ENCODE measurements around the gene ZNF789. TPM values are rescaled to one million over a fixed set of nuclear protein-coding genes. Genes with fewer than 3 reads are reported as not detected.

ZNF789 gene
- total and polyA plus RNA-seq, 9 of the 15 experiments (the other 6 are each of a cell fraction or from before 2014, with no cell fraction given): 6.1 to 57.0 (median 24.8) TPM

GRCh38 chr7:99438573-99439480, 33.9 kb upstream of the ZNF789 start, which contains the start of the genes CPSF4 and PTCD1 (continued):
- TF ChIP-seq, protein P1, sequence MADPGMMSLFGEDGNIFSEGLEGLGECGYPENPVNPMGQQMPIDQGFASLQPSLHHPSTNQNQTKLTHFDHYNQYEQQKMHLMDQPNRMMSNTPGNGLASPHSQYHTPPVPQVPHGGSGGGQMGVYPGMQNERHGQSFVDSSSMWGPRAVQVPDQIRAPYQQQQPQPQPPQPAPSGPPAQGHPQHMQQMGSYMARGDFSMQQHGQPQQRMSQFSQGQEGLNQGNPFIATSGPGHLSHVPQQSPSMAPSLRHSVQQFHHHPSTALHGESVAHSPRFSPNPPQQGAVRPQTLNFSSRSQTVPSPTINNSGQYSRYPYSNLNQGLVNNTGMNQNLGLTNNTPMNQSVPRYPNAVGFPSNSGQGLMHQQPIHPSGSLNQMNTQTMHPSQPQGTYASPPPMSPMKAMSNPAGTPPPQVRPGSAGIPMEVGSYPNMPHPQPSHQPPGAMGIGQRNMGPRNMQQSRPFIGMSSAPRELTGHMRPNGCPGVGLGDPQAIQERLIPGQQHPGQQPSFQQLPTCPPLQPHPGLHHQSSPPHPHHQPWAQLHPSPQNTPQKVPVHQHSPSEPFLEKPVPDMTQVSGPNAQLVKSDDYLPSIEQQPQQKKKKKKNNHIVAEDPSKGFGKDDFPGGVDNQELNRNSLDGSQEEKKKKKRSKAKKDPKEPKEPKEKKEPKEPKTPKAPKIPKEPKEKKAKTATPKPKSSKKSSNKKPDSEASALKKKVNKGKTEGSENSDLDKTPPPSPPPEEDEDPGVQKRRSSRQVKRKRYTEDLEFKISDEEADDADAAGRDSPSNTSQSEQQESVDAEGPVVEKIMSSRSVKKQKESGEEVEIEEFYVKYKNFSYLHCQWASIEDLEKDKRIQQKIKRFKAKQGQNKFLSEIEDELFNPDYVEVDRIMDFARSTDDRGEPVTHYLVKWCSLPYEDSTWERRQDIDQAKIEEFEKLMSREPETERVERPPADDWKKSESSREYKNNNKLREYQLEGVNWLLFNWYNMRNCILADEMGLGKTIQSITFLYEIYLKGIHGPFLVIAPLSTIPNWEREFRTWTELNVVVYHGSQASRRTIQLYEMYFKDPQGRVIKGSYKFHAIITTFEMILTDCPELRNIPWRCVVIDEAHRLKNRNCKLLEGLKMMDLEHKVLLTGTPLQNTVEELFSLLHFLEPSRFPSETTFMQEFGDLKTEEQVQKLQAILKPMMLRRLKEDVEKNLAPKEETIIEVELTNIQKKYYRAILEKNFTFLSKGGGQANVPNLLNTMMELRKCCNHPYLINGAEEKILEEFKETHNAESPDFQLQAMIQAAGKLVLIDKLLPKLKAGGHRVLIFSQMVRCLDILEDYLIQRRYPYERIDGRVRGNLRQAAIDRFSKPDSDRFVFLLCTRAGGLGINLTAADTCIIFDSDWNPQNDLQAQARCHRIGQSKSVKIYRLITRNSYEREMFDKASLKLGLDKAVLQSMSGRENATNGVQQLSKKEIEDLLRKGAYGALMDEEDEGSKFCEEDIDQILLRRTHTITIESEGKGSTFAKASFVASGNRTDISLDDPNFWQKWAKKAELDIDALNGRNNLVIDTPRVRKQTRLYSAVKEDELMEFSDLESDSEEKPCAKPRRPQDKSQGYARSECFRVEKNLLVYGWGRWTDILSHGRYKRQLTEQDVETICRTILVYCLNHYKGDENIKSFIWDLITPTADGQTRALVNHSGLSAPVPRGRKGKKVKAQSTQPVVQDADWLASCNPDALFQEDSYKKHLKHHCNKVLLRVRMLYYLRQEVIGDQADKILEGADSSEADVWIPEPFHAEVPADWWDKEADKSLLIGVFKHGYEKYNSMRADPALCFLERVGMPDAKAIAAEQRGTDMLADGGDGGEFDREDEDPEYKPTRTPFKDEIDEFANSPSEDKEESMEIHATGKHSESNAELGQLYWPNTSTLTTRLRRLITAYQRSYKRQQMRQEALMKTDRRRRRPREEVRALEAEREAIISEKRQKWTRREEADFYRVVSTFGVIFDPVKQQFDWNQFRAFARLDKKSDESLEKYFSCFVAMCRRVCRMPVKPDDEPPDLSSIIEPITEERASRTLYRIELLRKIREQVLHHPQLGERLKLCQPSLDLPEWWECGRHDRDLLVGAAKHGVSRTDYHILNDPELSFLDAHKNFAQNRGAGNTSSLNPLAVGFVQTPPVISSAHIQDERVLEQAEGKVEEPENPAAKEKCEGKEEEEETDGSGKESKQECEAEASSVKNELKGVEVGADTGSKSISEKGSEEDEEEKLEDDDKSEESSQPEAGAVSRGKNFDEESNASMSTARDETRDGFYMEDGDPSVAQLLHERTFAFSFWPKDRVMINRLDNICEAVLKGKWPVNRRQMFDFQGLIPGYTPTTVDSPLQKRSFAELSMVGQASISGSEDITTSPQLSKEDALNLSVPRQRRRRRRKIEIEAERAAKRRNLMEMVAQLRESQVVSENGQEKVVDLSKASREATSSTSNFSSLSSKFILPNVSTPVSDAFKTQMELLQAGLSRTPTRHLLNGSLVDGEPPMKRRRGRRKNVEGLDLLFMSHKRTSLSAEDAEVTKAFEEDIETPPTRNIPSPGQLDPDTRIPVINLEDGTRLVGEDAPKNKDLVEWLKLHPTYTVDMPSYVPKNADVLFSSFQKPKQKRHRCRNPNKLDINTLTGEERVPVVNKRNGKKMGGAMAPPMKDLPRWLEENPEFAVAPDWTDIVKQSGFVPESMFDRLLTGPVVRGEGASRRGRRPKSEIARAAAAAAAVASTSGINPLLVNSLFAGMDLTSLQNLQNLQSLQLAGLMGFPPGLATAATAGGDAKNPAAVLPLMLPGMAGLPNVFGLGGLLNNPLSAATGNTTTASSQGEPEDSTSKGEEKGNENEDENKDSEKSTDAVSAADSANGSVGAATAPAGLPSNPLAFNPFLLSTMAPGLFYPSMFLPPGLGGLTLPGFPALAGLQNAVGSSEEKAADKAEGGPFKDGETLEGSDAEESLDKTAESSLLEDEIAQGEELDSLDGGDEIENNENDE (IDR thresholded peaks at IDR 0.05; ENCODE audit: low read depth, low read length): no peak
- TF ChIP-seq GABPA (tag; conservative IDR thresholded peaks at IDR 0.05; ENCODE audit: low read depth): peak; percentile 75
- TF ChIP-seq ATF2 (CRISPR knock-in tag; IDR thresholded peaks at IDR 0.05): no peak
- no peak for TF ChIP-seq CHCHD3 (CRISPR knock-in tag; IDR thresholded peaks at IDR 0.05)
- TF ChIP-seq BRD4 (IDR thresholded peaks at IDR 0.05): no peak
- TF ChIP-seq ESRRB (CRISPR knock-in tag; IDR thresholded peaks at IDR 0.05; ENCODE audit: borderline replicate concordance): no peak
- peak; percentile 90 for TF ChIP-seq POLR2A (conservative IDR thresholded peaks at IDR 0.05)
- TF ChIP-seq CSDE1 (IDR thresholded peaks at IDR 0.05): no peak
- TF ChIP-seq CBX5 (IDR thresholded peaks at IDR 0.05; ENCODE audit: borderline replicate concordance, low read depth): 0 out of 2 replicates have a peak, but pooled peaks have one; percentile 7
- TF ChIP-seq ZNF561 (CRISPR knock-in tag; conservative IDR thresholded peaks at IDR 0.05): no peak
- TF ChIP-seq SRSF9 (IDR thresholded peaks at IDR 0.05; ENCODE audit: borderline replicate concordance, low read depth, low read length): no peak
- TF ChIP-seq, protein P2, sequence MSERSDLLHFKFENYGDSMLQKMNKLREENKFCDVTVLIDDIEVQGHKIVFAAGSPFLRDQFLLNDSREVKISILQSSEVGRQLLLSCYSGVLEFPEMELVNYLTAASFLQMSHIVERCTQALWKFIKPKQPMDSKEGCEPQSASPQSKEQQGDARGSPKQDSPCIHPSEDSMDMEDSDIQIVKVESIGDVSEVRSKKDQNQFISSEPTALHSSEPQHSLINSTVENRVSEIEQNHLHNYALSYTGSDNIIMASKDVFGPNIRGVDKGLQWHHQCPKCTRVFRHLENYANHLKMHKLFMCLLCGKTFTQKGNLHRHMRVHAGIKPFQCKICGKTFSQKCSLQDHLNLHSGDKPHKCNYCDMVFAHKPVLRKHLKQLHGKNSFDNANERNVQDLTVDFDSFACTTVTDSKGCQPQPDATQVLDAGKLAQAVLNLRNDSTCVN (CRISPR knock-in tag; IDR thresholded peaks at IDR 0.05): 0 out of 2 replicates have a peak, but pooled peaks have one; percentile 47
- TF ChIP-seq ZNF764 (CRISPR knock-in tag; IDR thresholded peaks at IDR 0.05; ENCODE audit: low read depth): 0 out of 2 replicates have a peak, but pooled peaks have one; percentile 45

All from K562 (cell line).